A549 (cell line): ENCODE results near the gene RYR1. TPM values are rescaled to one million over a fixed set of nuclear protein-coding genes. Genes with fewer than 3 reads are reported as not detected.

Experiments
- ATOH8 ChIP-seq: fragments of 250-450 bp; sonication (Bioruptor Pico); IDR thresholded peaks from 2 replicates; pipeline ENCODE4 v1.5.0; 2020; ENCODE audit warnings: low read depth, mild to moderate bottlenecking, moderate library complexity
- BCL3 ChIP-seq: fragments of >200 bp; sonication (Bioruptor Twin); formaldehyde crosslinking; IDR thresholded peaks from 3 replicates; pipeline ENCODE4 v1.6.1; 2016
- BHLHE40 ChIP-seq: IDR thresholded peaks from 2 replicates; pipeline ENCODE4 v1.6.1; 2012; ENCODE audit warnings: low read depth, low read length, inconsistent platforms
- CBX2 ChIP-seq: fragments of 200-600 bp; sonication (generic); IDR thresholded peaks from 2 replicates; pipeline ENCODE4 v1.6.1; 2016; ENCODE audit warnings: low read depth, mild to moderate bottlenecking, borderline replicate concordance
- CBX8 ChIP-seq: fragments of 200-600 bp; sonication (generic); IDR thresholded peaks from 2 replicates; pipeline ENCODE4 v1.6.1; 2016
- CHD2 ChIP-seq: fragments of 150-350 bp; IDR thresholded peaks from 2 replicates; pipeline ENCODE4 v1.6.1; 2014; ENCODE audit warnings: low read length; ENCODE audit not compliant: partially characterized antibody
- CTCF ChIP-seq: fragments of >200 bp; sonication (Bioruptor Twin); formaldehyde crosslinking; IDR thresholded peaks from 3 replicates; pipeline ENCODE4 v1.5.1; 2016
- E2F6 ChIP-seq: IDR thresholded peaks from 2 replicates; pipeline ENCODE4 v1.6.1; 2012; ENCODE audit warnings: low read depth, borderline replicate concordance
- ELK1 ChIP-seq: fragments of 150-350 bp; IDR thresholded peaks from 2 replicates; pipeline ENCODE4 v1.6.1; 2014; ENCODE audit warnings: low read depth, mild to moderate bottlenecking, low read length
- ESRRA ChIP-seq: fragments of 150-350 bp; IDR thresholded peaks from 2 replicates; pipeline ENCODE4 v1.6.1; 2014; ENCODE audit warnings: mild to moderate bottlenecking, low read length, borderline replicate concordance
- FOSB ChIP-seq: fragments of 250-450 bp; sonication (Bioruptor Pico); IDR thresholded peaks from 2 replicates; pipeline ENCODE4 v1.5.0; 2020; ENCODE audit warnings: mild to moderate bottlenecking, moderate library complexity
- FOXS1 ChIP-seq: fragments of 250-450 bp; sonication (Bioruptor Pico); IDR thresholded peaks from 2 replicates; pipeline ENCODE4 v1.5.0; 2020; ENCODE audit warnings: mild to moderate bottlenecking, moderate library complexity
- GATA3 ChIP-seq: IDR thresholded peaks from 2 replicates; pipeline ENCODE4 v1.6.1; 2012; ENCODE audit warnings: borderline replicate concordance
- HES2 ChIP-seq: fragments of >200 bp; sonication (Bioruptor Twin); formaldehyde crosslinking; IDR thresholded peaks from 2 replicates; pipeline ENCODE4 v1.6.1; 2016
- HEYL ChIP-seq: fragments of 250-450 bp; sonication (Bioruptor Pico); IDR thresholded peaks from 2 replicates; pipeline ENCODE4 v1.8.0; 2021; ENCODE audit warnings: mild to moderate bottlenecking, moderate library complexity
- HOXA7 ChIP-seq: fragments of 250-450 bp; sonication (Bioruptor Pico); IDR thresholded peaks from 2 replicates; pipeline ENCODE4 v1.5.0; 2020; ENCODE audit warnings: mild to moderate bottlenecking, moderate library complexity
- HOXB5 ChIP-seq: fragments of 250-450 bp; sonication (Bioruptor Pico); IDR thresholded peaks from 2 replicates; pipeline ENCODE4 v1.5.0; 2020; ENCODE audit warnings: mild to moderate bottlenecking, moderate library complexity
- JUNB ChIP-seq: fragments of >200 bp; sonication (Bioruptor Twin); formaldehyde crosslinking; IDR thresholded peaks from 2 replicates; pipeline ENCODE4 v1.6.1; 2016
- KDM1A ChIP-seq: fragments of 200-600 bp; sonication (generic); IDR thresholded peaks from 2 replicates; pipeline ENCODE4 v1.6.1; 2016; ENCODE audit warnings: low read depth, mild to moderate bottlenecking
- MAFK ChIP-seq: fragments of 450-650 bp; IDR thresholded peaks from 2 replicates; pipeline ENCODE4 v1.6.1; 2014; ENCODE audit not compliant: partially characterized antibody
- MAZ ChIP-seq: fragments of 150-350 bp; IDR thresholded peaks from 2 replicates; pipeline ENCODE4 v1.6.1; 2014; ENCODE audit warnings: antibody characterized with exemption, low read depth, low read length, borderline replicate concordance
- MYC ChIP-seq: IDR thresholded peaks from 2 replicates; pipeline ENCODE4 v1.6.1; 2012; ENCODE audit warnings: mild to moderate bottlenecking, inconsistent platforms, low read length, improper control_type of control experiment, borderline replicate concordance
- NFE2L2 ChIP-seq: fragments of 150-350 bp; conservative IDR thresholded peaks from 2 replicates; pipeline ENCODE4 v1.6.1; 2014; ENCODE audit warnings: low read length
- NPAS2 ChIP-seq: fragments of 250-450 bp; sonication (Bioruptor Pico); IDR thresholded peaks from 2 replicates; pipeline ENCODE4 v1.8.0; 2022; ENCODE audit warnings: mild to moderate bottlenecking, moderate library complexity, borderline replicate concordance
- PBX3 ChIP-seq: IDR thresholded peaks from 2 replicates; pipeline ENCODE4 v1.6.1; 2012
- PHF8 ChIP-seq: fragments of 200-600 bp; sonication (generic); IDR thresholded peaks from 2 replicates; pipeline ENCODE4 v1.6.1; 2016; ENCODE audit warnings: low read depth, mild to moderate bottlenecking, antibody characterized with exemption, moderate library complexity, borderline replicate concordance
- POLR2A ChIP-seq: IDR thresholded peaks from 2 replicates; pipeline ENCODE4 v1.6.1; 2012; ENCODE audit warnings: mild to moderate bottlenecking, low read length
- POLR2AphosphoS2 ChIP-seq: conservative IDR thresholded peaks from 2 replicates; pipeline ENCODE4 v1.6.1; 2012; ENCODE audit warnings: low read length, improper control_type of control experiment, inconsistent platforms
- RAD21 ChIP-seq, 2 experiments: fragments of >200 bp in 1 of 2; sonication (Bioruptor Twin) in 1 of 2; formaldehyde crosslinking in 1 of 2; IDR thresholded peaks in 1 of 2; conservative IDR thresholded peaks in 1 of 2; 2 replicates in 1 of 2; 3 replicates in 1 of 2; pipeline ENCODE4 v1.6.1; 2012 to 2018; ENCODE audit warnings: inconsistent platforms in 1 of 2
- RCOR1 ChIP-seq: fragments of 150-350 bp; IDR thresholded peaks from 2 replicates; pipeline ENCODE4 v1.6.1; 2014; ENCODE audit warnings: antibody characterized with exemption, low read length, low read depth
- RFX5 ChIP-seq: fragments of 450-650 bp; IDR thresholded peaks from 2 replicates; pipeline ENCODE4 v1.7.1; 2014; ENCODE audit warnings: antibody characterized with exemption, mild to moderate bottlenecking, moderate library complexity
- RNF2 ChIP-seq: fragments of 200-600 bp; sonication (generic); IDR thresholded peaks from 2 replicates; pipeline ENCODE4 v1.6.1; 2016; ENCODE audit warnings: low read depth, mild to moderate bottlenecking, antibody characterized with exemption, moderate library complexity, borderline replicate concordance
- SMC3 ChIP-seq: fragments of >200 bp; sonication (Bioruptor Twin); formaldehyde crosslinking; IDR thresholded peaks from 3 replicates; pipeline ENCODE4 v1.6.1; 2018; ENCODE audit warnings: inconsistent platforms
- TFCP2L1 ChIP-seq: fragments of 250-450 bp; sonication (Bioruptor Pico); IDR thresholded peaks from 2 replicates; pipeline ENCODE4 v1.5.0; 2021; ENCODE audit warnings: mild to moderate bottlenecking
- TP53 ChIP-seq: fragments of 250-450 bp; sonication (Bioruptor Pico); IDR thresholded peaks from 2 replicates; pipeline ENCODE4 v1.5.0; 2021; ENCODE audit warnings: mild to moderate bottlenecking, moderate library complexity
- ZNF302 ChIP-seq: fragments of 250-450 bp; sonication (Bioruptor Pico); IDR thresholded peaks from 2 replicates; pipeline ENCODE4 v1.9.0; 2021; ENCODE audit warnings: inconsistent platforms, mild to moderate bottlenecking, moderate library complexity
- ZSCAN20 ChIP-seq: fragments of 250-450 bp; sonication (Bioruptor Pico); IDR thresholded peaks from 2 replicates; pipeline ENCODE4 v1.8.0; 2022; ENCODE audit warnings: mild to moderate bottlenecking, moderate library complexity
- polyA plus RNA-seq, 4 experiments: library from polyadenylated mRNA; depleted of rRNA in 3 of 4; stranded (reverse); fragments of >200 nt; fragmentation: RNase III in 1 of 4; extraction: RNeasy Plus Mini Kit Qiagen cat#74134 plus additional on column Dnase treatment in 1 of 4; gene quantifications; 2 replicates in 3 of 4; 3 replicates in 1 of 4; pipeline ENCODE4 v1.2.3, GENCODE V29; 2011 to 2017

RYR1 gene
- polyA plus RNA-seq, 2 of the 4 experiments (the other 2 are of a cell fraction), result 1.4 to 3.1 TPM

GRCh38 chr19:38402967-38403674, 30.4 kb upstream of the RYR1 start, which contains the start of gene FAM98C (continued):
- TF ChIP-seq ATOH8 (CRISPR knock-in tag) (0 out of 2 replicates have a peak, but pooled peaks have one; percentile 12), HEYL (CRISPR knock-in tag) (no peak), HOXB5 (CRISPR knock-in tag) (0 out of 2 replicates have a peak, but pooled peaks have one; percentile 65), ZNF302 (CRISPR knock-in tag) (no peak), MAFK (no peak), PHF8 (peak; percentile 84), NPAS2 (CRISPR knock-in tag) (no peak), ESRRA (no peak), BHLHE40 (peak; percentile 74), CBX2 (no peak), RAD21 (conservative IDR thresholded peaks at IDR 0.05 in 1 of 2, IDR thresholded peaks at IDR 0.05 in 1 of 2) (peak; percentile 96 to 100), MYC (peak; percentile 85), TFCP2L1 (CRISPR knock-in tag) (peak; percentile 85; the same call in 1 of the 2 replicates), CTCF (peak; percentile 100), RNF2 (0 out of 2 replicates have a peak, but pooled peaks have one; percentile 76), RCOR1 (no peak), TP53 (peak; percentile 55; the same call in 1 of the 2 replicates), HOXA7 (CRISPR knock-in tag) (no peak), SMC3 (peak; percentile 96), BCL3 (0 out of 3 replicates have a peak, but pooled peaks have one; percentile 28), POLR2AphosphoS2 (no peak), NFE2L2 (no peak), ZSCAN20 (CRISPR knock-in tag) (no peak), RFX5 (no peak), JUNB (no peak), MAZ (peak; percentile 86; the same call in 1 of the 2 replicates), HES2 (no peak), E2F6 (peak; percentile 99), CBX8 (no peak), CHD2 (no peak), ELK1 (no peak), POLR2A (peak; percentile 72), FOXS1 (CRISPR knock-in tag) (no peak), FOSB (CRISPR knock-in tag) (no peak), PBX3 (peak; percentile 35; the same call in 1 of the 2 replicates), KDM1A (no peak), GATA3 (no peak; the same call in 1 of the 2 replicates)
